Measurements from ENCODE around the gene ADCK1. TPM values are rescaled to one million over a fixed set of nuclear protein-coding genes. Genes with fewer than 3 reads are reported as not detected.

ADCK1 gene
- total RNA-seq, 1 experiment from 2014 or later: 12.2 TPM

DNA sequence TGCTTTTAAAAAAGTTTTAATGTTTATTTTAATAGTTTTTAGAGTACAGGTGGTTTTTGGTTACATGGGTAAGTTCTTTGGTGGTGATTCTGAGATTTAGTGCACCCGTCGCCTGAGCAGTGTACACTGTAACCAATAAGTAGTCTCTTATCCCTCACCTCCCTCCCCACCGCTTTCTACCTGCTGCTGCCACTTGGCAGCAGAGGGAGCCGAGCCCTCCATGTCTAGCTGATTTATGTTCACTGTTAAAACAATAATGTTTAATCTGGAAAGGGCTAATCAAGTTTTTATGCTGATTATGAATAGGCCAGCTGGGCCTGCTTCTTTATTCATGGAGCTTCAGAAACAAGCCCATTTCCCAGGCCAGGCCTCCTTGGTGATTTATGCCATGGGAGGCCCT is 73.1 kb downstream of the ADCK1 start:
- no peak overlapping the region for H3K4me2 ChIP-seq (ENCODE audit: insufficient read depth, insufficient read length, low read length)
- H3K9ac ChIP-seq (ENCODE audit: extremely low read depth, insufficient read length, low read length): no peak overlapping the region
- H3K23me2 ChIP-seq (ENCODE audit: insufficient read length, low read depth, low read length, poor library complexity, severe bottlenecking): no peaks in the 10 kb centered on the region
- Mint-ChIP-seq H3K27ac (no peak overlapping the region), H3K9me3 (no peaks in the 10 kb centered on the region; a peak in 2 of 5 replicates), H3K36me3 (ENCODE audit: insufficient read depth in 1 of 3, low read depth in 3 of 3) (peaks cover 3 to 8% (median 4%) of the 10 kb centered on the region in 3 experiments; a peak in 6 of 7 replicates), H3K27me3 (ENCODE audit: low read depth) (no peaks in the 10 kb centered on the region; the same call in 1 of the 2 replicates), H3K4me1 (no peaks in the 10 kb centered on the region; a peak in 1 of 4 replicates), H3K4me3 (no peak overlapping the region)
- no peak overlapping the region for H3K27ac ChIP-seq (ENCODE audit: insufficient read length, low read depth, low read length)
- no peaks in the 10 kb centered on the region for H3K79me1 ChIP-seq (ENCODE audit: insufficient read depth, low read depth, low read length, poor library complexity, severe bottlenecking)
- H2BK12ac ChIP-seq (ENCODE audit: insufficient read length, low read depth, low read length): no peak overlapping the region
- no peak overlapping the region for H3K14ac ChIP-seq (ENCODE audit: insufficient read depth, low read length)
- H3K4ac ChIP-seq (ENCODE audit: low read depth, low read length): no peak overlapping the region
- no peaks in the 10 kb centered on the region for H3K79me2 ChIP-seq (ENCODE audit: insufficient read depth, low read length)
- TF ChIP-seq, protein P1, sequence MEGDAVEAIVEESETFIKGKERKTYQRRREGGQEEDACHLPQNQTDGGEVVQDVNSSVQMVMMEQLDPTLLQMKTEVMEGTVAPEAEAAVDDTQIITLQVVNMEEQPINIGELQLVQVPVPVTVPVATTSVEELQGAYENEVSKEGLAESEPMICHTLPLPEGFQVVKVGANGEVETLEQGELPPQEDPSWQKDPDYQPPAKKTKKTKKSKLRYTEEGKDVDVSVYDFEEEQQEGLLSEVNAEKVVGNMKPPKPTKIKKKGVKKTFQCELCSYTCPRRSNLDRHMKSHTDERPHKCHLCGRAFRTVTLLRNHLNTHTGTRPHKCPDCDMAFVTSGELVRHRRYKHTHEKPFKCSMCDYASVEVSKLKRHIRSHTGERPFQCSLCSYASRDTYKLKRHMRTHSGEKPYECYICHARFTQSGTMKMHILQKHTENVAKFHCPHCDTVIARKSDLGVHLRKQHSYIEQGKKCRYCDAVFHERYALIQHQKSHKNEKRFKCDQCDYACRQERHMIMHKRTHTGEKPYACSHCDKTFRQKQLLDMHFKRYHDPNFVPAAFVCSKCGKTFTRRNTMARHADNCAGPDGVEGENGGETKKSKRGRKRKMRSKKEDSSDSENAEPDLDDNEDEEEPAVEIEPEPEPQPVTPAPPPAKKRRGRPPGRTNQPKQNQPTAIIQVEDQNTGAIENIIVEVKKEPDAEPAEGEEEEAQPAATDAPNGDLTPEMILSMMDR (conservative IDR thresholded peaks at IDR 0.05): no peak
- no CpG with 5 or more reads among the region's 4 CpGs for WGBS (ENCODE audit: extremely low coverage, insufficient read length, low lambda C conversion rate)
- H4K20me1 ChIP-seq (ENCODE audit: control insufficient read depth, insufficient read depth, insufficient read length): no peaks in the 10 kb centered on the region
- H4K91ac ChIP-seq (ENCODE audit: insufficient read length, low read depth, low read length): no peak overlapping the region
- no peak overlapping the region for H3T11ph ChIP-seq (ENCODE audit: low read length)
- no peak overlapping the region for H4K5ac ChIP-seq (ENCODE audit: insufficient read length, low read depth, low read length)
- H2BK120ac ChIP-seq (ENCODE audit: low read depth, low read length, poor library complexity, severe bottlenecking): no peak overlapping the region
- no peak for DNase-seq
- no peaks in the 10 kb centered on the region for H3K27me3 ChIP-seq (ENCODE audit: insufficient read depth, low read length)
- no peak overlapping the region for H4K8ac ChIP-seq (replicated peaks; ENCODE audit: insufficient read length, low read depth, low read length)
- no peaks in the 10 kb centered on the region for H3K9me3 ChIP-seq (ENCODE audit: control insufficient read depth, low read depth, low read length)
- no peak overlapping the region for H2AFZ ChIP-seq (ENCODE audit: low read length)
- H3K4me1 ChIP-seq (ENCODE audit: insufficient read depth, low read length): no peaks in the 10 kb centered on the region
- no peak overlapping the region for H2BK15ac ChIP-seq (ENCODE audit: low read depth, low read length)
- H3K56ac ChIP-seq (ENCODE audit: insufficient read length, low read depth, low read length): no peak overlapping the region
- no peak overlapping the region for H2AK5ac ChIP-seq (ENCODE audit: insufficient read length, low read length)
- H3K23ac ChIP-seq (ENCODE audit: insufficient read length, low read depth, low read length): no peak overlapping the region
- no peak overlapping the region for H2BK5ac ChIP-seq (ENCODE audit: insufficient read length, low read length)
- H3K18ac ChIP-seq (ENCODE audit: insufficient read length, low read depth, low read length): no peak overlapping the region
- H2BK20ac ChIP-seq (ENCODE audit: low read depth, low read length, poor library complexity, severe bottlenecking): no peak overlapping the region
